Prostate gland (tissue), 2 donors: ENCODE data around the gene ALK. TPM values are rescaled to one million over a fixed set of nuclear protein-coding genes. Genes with fewer than 3 reads are reported as not detected.

Experiments used
- DNase-seq: peaks from one replicate; pipeline ENCODE4 v3.0.0-alpha.2; 2019; ENCODE audit warnings: low spot score
- H3K27ac ChIP-seq, 2 donors: fragments of 200-600 bp; sonication (generic); 2 replicates each; pipeline ENCODE4 v1.5.1; 2017 to 2019
- H3K27me3 ChIP-seq: fragments of 200-600 bp; sonication (generic); replicated peaks from 2 replicates; pipeline ENCODE4 v1.5.1; 2019; ENCODE audit not compliant: insufficient read depth
- H3K36me3 ChIP-seq, 2 donors: fragments of 200-600 bp; sonication (generic); 1 replicate in 1 of 2; 2 replicates in 1 of 2; pipeline versions ENCODE4 v1.5.1 to v1.8.1; 2017 to 2019
- H3K4me1 ChIP-seq: fragments of 200-600 bp; sonication (generic); replicated peaks from 2 replicates; pipeline ENCODE4 v1.5.1; 2019
- H3K4me3 ChIP-seq, 2 donors: fragments of 200-600 bp; sonication (generic); 2 replicates each; pipeline ENCODE4 v1.5.1; 2017 to 2019
- H3K9me3 ChIP-seq: fragments of 200-600 bp; sonication (generic); 2 replicates; pipeline ENCODE4 v1.5.1; 2017
- POLR2A ChIP-seq: fragments of 450-650 bp; IDR thresholded peaks from one replicate; pipeline ENCODE4 v1.6.1; 2016; ENCODE audit warnings: antibody characterized with exemption, mild to moderate bottlenecking
- POLR2AphosphoS5 ChIP-seq: sonication (generic); formaldehyde crosslinking; IDR thresholded peaks from one replicate; pipeline ENCODE4 v1.6.1; 2017; ENCODE audit warnings: antibody characterized with exemption
- WGBS: methylation state at CpG from one replicate; pipeline ENCODE4 v1.1.5; 2018; 5-methylcytosine and 5-hydroxymethylcytosine counted together
- intact Hi-C: fragments of 100-400 bp; cut with DNase I; formaldehyde crosslinking; loops from one replicate; pipeline ENCODE4 v1.14.2; 2022
- total RNA-seq, 2 donors: library from RNA; depleted of rRNA; stranded (reverse); fragments of >200 nt; gene quantifications; one replicate each; pipeline ENCODE4 v1.1.0, GENCODE V29; 2016
- TF ChIP-seq, protein P1 (sequence below), 4 experiments: fragments of 200-600 bp in 2 of 4; fragments of 450-650 bp in 2 of 4; sonication (generic) in 2 of 4; IDR thresholded peaks; 1 replicate in 3 of 4; 2 replicates in 1 of 4; pipeline ENCODE4 v1.5.1; 2016 to 2019; ENCODE audit warnings: antibody characterized with exemption in 4 of 4, mild to moderate bottlenecking in 2 of 4, moderate library complexity in 2 of 4

ALK gene
- total RNA-seq, 2 donors from 2014 or later = 0.14 to 1.2 TPM

DNA sequence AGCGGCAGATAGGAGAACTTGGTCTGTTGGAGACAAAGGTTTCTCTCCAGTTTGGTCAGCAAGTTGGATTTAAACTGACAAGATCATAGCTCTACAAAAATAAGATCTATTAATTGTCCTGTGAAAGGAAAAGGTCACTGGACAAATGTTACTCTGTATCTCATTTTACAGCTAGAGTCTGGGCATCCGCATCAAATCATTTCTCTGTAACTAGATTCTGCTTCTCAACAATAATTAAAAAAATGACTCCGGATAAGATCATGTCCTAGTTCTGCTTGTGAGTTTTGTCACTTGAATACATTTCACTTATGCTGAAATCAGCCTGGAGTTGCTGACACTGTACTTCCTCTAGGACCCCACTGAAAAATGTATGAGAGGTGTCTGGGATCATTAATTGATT lies 310.8 kb downstream of the ALK start:
- TF ChIP-seq POLR2A (no peak), POLR2AphosphoS5 (no peak)
- TF ChIP-seq, protein P1, sequence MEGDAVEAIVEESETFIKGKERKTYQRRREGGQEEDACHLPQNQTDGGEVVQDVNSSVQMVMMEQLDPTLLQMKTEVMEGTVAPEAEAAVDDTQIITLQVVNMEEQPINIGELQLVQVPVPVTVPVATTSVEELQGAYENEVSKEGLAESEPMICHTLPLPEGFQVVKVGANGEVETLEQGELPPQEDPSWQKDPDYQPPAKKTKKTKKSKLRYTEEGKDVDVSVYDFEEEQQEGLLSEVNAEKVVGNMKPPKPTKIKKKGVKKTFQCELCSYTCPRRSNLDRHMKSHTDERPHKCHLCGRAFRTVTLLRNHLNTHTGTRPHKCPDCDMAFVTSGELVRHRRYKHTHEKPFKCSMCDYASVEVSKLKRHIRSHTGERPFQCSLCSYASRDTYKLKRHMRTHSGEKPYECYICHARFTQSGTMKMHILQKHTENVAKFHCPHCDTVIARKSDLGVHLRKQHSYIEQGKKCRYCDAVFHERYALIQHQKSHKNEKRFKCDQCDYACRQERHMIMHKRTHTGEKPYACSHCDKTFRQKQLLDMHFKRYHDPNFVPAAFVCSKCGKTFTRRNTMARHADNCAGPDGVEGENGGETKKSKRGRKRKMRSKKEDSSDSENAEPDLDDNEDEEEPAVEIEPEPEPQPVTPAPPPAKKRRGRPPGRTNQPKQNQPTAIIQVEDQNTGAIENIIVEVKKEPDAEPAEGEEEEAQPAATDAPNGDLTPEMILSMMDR (IDR thresholded peaks at IDR 0.05) = no peak
- Histone ChIP-seq H3K36me3 (no peaks in the 10 kb centered on the region), H3K27me3 (no peaks in the 10 kb centered on the region), H3K9me3 (no peaks in the 10 kb centered on the region), H3K4me3 (no peak overlapping the region), H3K4me1 (no peaks in the 10 kb centered on the region), H3K27ac (no peak overlapping the region)
- 70% methylated on average over 3 of the region's 3 CpGs for WGBS
- intact Hi-C loops = no loop called here
- no peak for DNase-seq

DNA sequence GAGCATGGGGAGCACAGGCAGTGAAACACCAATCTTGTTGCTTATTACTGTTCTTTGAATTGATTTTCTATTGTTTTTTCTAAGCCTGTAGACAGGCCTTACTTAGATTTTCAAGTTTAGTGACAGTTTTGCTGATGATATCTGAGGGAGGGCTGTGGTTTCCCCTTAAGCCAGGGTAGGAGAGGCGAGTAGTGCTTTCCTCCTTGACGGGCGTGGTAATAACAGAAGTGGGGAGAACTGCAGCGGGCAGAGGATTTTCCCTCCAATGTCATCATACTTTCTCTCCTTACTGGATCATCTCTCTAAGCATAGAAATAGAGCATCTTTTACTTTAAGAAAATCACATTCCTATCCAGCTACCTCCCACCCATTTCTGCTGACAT lies 314.4 kb downstream of the ALK start:
- intact Hi-C loops = no loop called here
- H3K36me3 ChIP-seq = no peaks in the 10 kb centered on the region
- TF ChIP-seq, protein P1 (IDR thresholded peaks at IDR 0.05) = no peak
- TF ChIP-seq POLR2A (no peak), POLR2AphosphoS5 (no peak)
- DNase-seq = no peak
- no peaks in the 10 kb centered on the region for H3K9me3 ChIP-seq
- H3K4me3 ChIP-seq = no peak overlapping the region
- WGBS = 94% methylated on average over 4 of the region's 4 CpGs
- no peaks in the 10 kb centered on the region for H3K27me3 ChIP-seq
- no peak overlapping the region for H3K27ac ChIP-seq
- H3K4me1 ChIP-seq = no peaks in the 10 kb centered on the region

DNA sequence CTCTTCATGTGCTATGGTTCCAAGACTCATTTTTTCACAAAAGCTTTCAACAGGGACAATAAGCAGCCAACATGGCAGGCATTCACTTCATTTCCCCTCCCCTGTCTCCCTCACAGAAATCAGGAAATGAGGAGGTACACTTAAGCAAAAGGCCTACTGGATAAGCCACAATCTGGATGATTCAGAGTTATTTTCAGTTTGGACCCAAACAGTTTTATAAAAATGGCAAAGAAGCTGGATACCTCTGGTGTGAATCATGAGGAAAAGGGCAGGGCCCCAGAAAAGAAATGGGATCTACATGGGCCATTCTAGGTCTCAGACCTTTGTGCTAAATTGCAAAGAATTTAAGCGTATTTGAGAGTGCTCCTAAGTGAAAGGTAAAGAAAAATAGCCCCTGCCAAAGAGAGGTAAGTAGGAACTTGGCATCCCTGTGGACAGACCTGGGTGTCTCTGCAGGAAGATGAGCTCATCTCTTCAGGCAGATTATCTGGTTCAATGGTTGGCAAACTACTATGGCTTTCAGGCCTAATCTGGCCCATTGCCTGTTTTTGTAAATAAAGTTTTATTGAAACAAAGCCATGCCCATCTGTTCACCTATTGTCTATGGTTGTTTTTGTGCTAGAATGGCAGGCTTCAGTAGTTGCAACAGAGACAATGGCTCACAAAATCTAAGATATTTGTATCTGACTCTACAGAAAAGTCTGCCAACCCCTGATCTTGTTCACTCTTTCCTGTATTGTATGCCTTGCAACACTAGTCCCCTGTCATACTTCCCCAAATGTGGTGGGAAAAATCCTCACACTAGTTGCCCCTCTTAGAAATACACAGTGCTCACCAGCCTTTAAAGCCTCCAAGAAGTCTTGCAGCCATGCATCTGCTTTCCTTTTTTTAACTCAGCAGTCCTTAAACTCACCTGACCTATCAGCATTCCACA lies 315.0 kb downstream of the ALK start:
- intact Hi-C loops = no loop called here

DNA sequence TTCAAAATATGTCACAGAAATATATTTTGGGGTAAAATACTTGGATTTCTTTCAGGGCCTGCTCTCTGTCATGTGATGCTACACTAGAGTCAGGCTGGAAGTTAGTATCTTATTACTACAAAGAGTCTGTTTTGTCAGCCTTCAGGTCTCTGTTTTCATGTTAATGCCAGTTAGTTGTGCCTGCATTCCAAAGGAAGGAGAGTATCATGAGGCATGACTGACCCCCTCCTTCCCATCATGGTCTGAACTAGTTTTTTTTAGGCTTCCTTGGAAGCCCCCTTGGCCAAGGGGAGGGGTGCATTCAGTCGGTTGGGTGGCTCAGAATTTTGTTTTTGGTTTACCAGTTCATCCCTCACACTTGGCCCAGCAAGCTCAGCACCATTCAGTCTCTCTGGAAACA lies 318.0 kb downstream of the ALK start:
- Histone ChIP-seq H3K36me3 (no peaks in the 10 kb centered on the region), H3K9me3 (no peaks in the 10 kb centered on the region), H3K4me1 (no peaks in the 10 kb centered on the region), H3K27me3 (no peaks in the 10 kb centered on the region), H3K27ac (no peak overlapping the region), H3K4me3 (no peak overlapping the region)
- TF ChIP-seq POLR2AphosphoS5 (no peak), POLR2A (no peak)
- TF ChIP-seq, protein P1 (IDR thresholded peaks at IDR 0.05) = no peak
- WGBS = 12% methylated on average over 1 of the region's 1 CpG
- DNase-seq = no peak
- intact Hi-C loops = no loop called here

More for the DNA sequence above, 315.0 kb downstream of the ALK start:
- Histone ChIP-seq H3K27me3 (no peaks in the 10 kb centered on the region), H3K9me3 (no peaks in the 10 kb centered on the region), H3K36me3 (no peaks in the 10 kb centered on the region), H3K4me3 (no peak overlapping the region), H3K4me1 (no peaks in the 10 kb centered on the region), H3K27ac (no peak overlapping the region)
- TF ChIP-seq POLR2A (no peak), POLR2AphosphoS5 (no peak)
- TF ChIP-seq, protein P1 (IDR thresholded peaks at IDR 0.05) = no peak
- WGBS = 100% methylated on average over 1 of the region's 1 CpG
- DNase-seq = no peak

DNA sequence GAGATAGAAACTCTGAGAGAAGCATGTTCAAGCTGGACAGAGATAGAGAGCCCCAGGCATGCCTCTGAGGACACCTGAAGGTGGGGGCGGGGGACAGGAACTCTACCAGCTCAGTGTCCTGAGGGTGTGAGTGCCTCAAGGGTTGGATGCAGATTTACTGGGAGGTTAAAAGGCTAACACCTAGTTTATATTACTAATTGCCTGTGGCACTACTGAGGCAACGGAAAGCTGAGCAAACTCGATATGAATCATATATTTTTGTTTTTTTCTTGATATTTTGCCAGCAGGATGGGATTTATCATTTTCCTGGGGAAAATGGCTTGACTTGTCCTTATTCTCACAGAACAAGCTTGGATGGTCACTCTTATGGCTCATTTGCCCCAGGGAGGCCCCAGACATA lies 319.5 kb downstream of the ALK start:
- H3K4me3 ChIP-seq = no peak overlapping the region
- no peak for DNase-seq
- no peaks in the 10 kb centered on the region for H3K27me3 ChIP-seq
- 86% methylated on average over 3 of the region's 3 CpGs for WGBS
- H3K27ac ChIP-seq = no peak overlapping the region
- no peaks in the 10 kb centered on the region for H3K36me3 ChIP-seq
- no peaks in the 10 kb centered on the region for H3K4me1 ChIP-seq
- no peaks in the 10 kb centered on the region for H3K9me3 ChIP-seq
- intact Hi-C loops = no loop called here
- TF ChIP-seq, protein P1 (IDR thresholded peaks at IDR 0.05) = no peak
- TF ChIP-seq POLR2AphosphoS5 = no peak
- TF ChIP-seq POLR2A = no peak
